PC-9 (cell line): ENCODE measurements around the gene CTIF. TPM values are rescaled to one million over a fixed set of nuclear protein-coding genes. Genes with fewer than 3 reads are reported as not detected.

Experiments used
- BruUV-seq: library from RNA; stranded (reverse); fragments of 400-500 nt; replicated peaks from 2 replicates; lab custom pipeline; 2021; lab: Mats Ljungman, UMichigan
- CTCF ChIA-PET: fragments of 300-600 bp; sonication (Branson Sonifier 250); formaldehyde crosslinking; loops from one replicate; lab custom pipeline; 2022; ENCODE audit warnings: antibody characterized with exemption; lab: Charles Lee
- POLR2A ChIA-PET: fragments of 300-600 bp; sonication (Branson Sonifier 250); formaldehyde crosslinking; loops from one replicate; lab custom pipeline; 2022; ENCODE audit warnings: antibody characterized with exemption; ENCODE audit not compliant: unreplicated experiment; lab: Charles Lee
- DNase-seq, 2 experiments: peaks; one replicate each; pipeline versions ENCODE4 v3.0.0 to v3.0.0-alpha.2; 2015 to 2022; ENCODE audit warnings: mixed read lengths in 1 of 2
- H2AFZ ChIP-seq: fragments of 200-600 bp; sonication (generic); 2 replicates; pipeline ENCODE4 v1.8.1; 2017; ENCODE audit warnings: antibody characterized with exemption
- H3F3A ChIP-seq: fragments of 200-600 bp; sonication (generic); 2 replicates; pipeline ENCODE4 v1.8.1; 2017; ENCODE audit warnings: antibody characterized with exemption, mild to moderate bottlenecking, low read depth; ENCODE audit not compliant: insufficient read depth
- H3K27ac ChIP-seq: fragments of 200-600 bp; sonication (generic); 2 replicates; pipeline ENCODE4 v1.6.1; 2016; ENCODE audit warnings: mixed run types
- H3K27me3 ChIP-seq: fragments of 200-600 bp; sonication (generic); 2 replicates; pipeline ENCODE4 v1.6.1; 2016; ENCODE audit warnings: low read depth, mixed run types; ENCODE audit not compliant: insufficient read depth
- H3K36me3 ChIP-seq: fragments of 200-600 bp; sonication (generic); 2 replicates; pipeline ENCODE4 v1.6.1; 2016; ENCODE audit warnings: low read depth, mixed run types
- H3K4me1 ChIP-seq: fragments of 200-600 bp; sonication (generic); replicated peaks from 2 replicates; pipeline ENCODE4 v1.6.1; 2016; ENCODE audit warnings: mixed run types; ENCODE audit not compliant: insufficient read depth
- H3K4me2 ChIP-seq: fragments of 200-600 bp; sonication (generic); 2 replicates; pipeline ENCODE4 v1.6.1; 2017; ENCODE audit warnings: mixed run types
- H3K4me3 ChIP-seq: fragments of 200-600 bp; sonication (generic); 2 replicates; pipeline ENCODE4 v1.6.1; 2016; ENCODE audit warnings: mixed run types
- H3K79me2 ChIP-seq: fragments of 200-600 bp; sonication (generic); 2 replicates; pipeline ENCODE4 v1.6.1; 2017; ENCODE audit warnings: low read depth, mixed run types
- H3K9me2 ChIP-seq: fragments of 200-600 bp; sonication (generic); 2 replicates; pipeline ENCODE4 v1.8.1; 2017; ENCODE audit warnings: mild to moderate bottlenecking; ENCODE audit not compliant: insufficient read depth
- H3K9me3 ChIP-seq: fragments of 200-600 bp; sonication (generic); 2 replicates; pipeline ENCODE4 v1.8.1; 2016; ENCODE audit warnings: low read depth; ENCODE audit not compliant: insufficient read depth
- H4K20me1 ChIP-seq: fragments of 200-600 bp; sonication (generic); 2 replicates; pipeline ENCODE4 v1.8.1; 2017; ENCODE audit not compliant: insufficient read depth
- CTCF ChIP-seq: fragments of 200-600 bp; sonication (generic); conservative IDR thresholded peaks from 2 replicates; pipeline ENCODE4 v1.6.1; 2017; ENCODE audit warnings: mixed run types, antibody characterized with exemption, mild to moderate bottlenecking, moderate library complexity
- EZH2 ChIP-seq: fragments of 200-600 bp; sonication (generic); IDR thresholded peaks from 2 replicates; pipeline ENCODE4 v1.8.0; 2017; ENCODE audit warnings: antibody characterized with exemption, low read depth
- intact Hi-C: fragments of 100-400 bp; cut with micrococcal nuclease; formaldehyde crosslinking; loops from one replicate; pipeline ENCODE4 v1.10.0; 2022; ENCODE audit not compliant: unreplicated experiment
- total RNA-seq: library from RNA; stranded (reverse); gene quantifications from 2 replicates; pipeline ENCODE4 v1.2.3, GENCODE V29; 2021

The CTIF gene
- total RNA-seq, 1 experiment from 2014 or later: 26.2 TPM

DNA sequence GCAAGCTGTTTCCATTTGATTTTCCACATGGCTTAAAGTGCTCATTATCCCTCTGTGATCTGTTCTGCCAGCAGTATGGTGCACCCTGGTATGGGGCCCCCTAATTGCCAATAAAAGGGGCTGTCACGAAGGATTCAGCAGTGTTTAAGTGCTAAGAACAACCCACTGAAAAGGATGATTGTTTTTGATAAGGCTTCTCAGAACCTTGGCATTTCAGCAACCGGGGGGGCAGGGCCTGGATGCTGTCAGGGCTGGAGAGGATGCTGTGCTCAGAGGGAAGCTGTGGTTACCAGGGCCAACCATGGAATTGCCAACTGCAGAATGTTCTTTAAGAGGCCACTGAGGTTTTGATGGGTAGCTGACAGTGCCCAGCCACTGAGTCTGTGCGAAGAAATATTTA, 117.8 kb downstream of the CTIF start:
- BruUV-seq: no TSS peak
- H3K4me3 ChIP-seq: no peak overlapping the region
- no peaks in the 10 kb centered on the region for H4K20me1 ChIP-seq
- H3K27ac ChIP-seq: no peak overlapping the region
- DNase-seq: no peak
- peaks cover 10% of the 10 kb centered on the region for H3K4me1 ChIP-seq
- H3K36me3 ChIP-seq: no peaks in the 10 kb centered on the region
- no peak for TF ChIP-seq CTCF
- TF ChIP-seq EZH2: no peak
- H3K9me2 ChIP-seq: no peaks in the 10 kb centered on the region
- no peaks in the 10 kb centered on the region for H3K27me3 ChIP-seq
- POLR2A ChIA-PET: no interaction called here
- H3F3A ChIP-seq: peaks cover 3% of the 10 kb centered on the region
- no peaks in the 10 kb centered on the region for H3K9me3 ChIP-seq
- H2AFZ ChIP-seq: no peak overlapping the region
- H3K4me2 ChIP-seq: no peak overlapping the region
- CTCF ChIA-PET: no interaction called here
- H3K79me2 ChIP-seq: no peaks in the 10 kb centered on the region
- intact Hi-C loops: no loop called here

DNA sequence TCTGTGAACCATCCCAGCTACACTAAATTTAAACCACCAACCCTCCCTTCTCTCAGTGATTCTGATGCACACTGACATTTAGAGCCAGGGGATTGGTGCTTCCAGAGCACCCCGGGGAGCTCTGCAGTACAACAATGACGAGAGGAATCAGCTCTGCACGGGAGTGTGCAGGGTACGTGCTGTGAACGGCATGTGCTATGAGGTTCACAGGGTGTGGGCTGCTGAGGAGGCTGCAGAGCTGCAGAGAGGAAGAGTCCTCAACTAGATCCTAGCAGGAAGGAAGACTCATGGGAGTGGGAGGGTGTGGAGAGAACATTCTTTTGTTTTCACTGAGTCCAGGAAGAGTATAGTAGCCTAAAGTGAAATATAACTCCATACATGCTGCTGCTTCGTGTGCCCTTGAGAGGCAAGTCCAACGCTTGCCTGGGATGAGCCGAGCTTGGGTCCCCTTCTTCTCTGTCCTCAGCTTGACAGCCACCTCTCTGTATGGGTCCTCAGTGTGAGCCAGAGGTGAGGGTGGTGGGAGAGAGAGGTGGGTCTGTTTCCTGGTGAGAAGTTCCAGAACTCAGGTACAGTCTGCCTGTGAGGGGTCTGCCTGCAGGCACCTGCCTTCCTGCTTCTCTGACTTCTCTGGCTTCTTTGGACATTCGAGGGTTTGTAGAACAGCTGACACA, 118.8 kb downstream of the CTIF start:
- BruUV-seq: no TSS peak
- H4K20me1 ChIP-seq: no peaks in the 10 kb centered on the region
- no peak overlapping the region for H3K4me3 ChIP-seq
- H3K27ac ChIP-seq: no peak overlapping the region
- no peaks in the 10 kb centered on the region for H3K9me2 ChIP-seq
- H3K36me3 ChIP-seq: no peaks in the 10 kb centered on the region
- no peaks in the 10 kb centered on the region for H3K27me3 ChIP-seq
- ChIA-PET CTCF (no interaction called here), POLR2A (no interaction called here)
- peaks cover 17% of the 10 kb centered on the region for H3K4me1 ChIP-seq
- no peaks in the 10 kb centered on the region for H3K9me3 ChIP-seq
- no peak for DNase-seq
- peaks cover 11% of the 10 kb centered on the region for H3F3A ChIP-seq
- H3K79me2 ChIP-seq: no peaks in the 10 kb centered on the region
- intact Hi-C loops: no loop called here
- no peak overlapping the region for H3K4me2 ChIP-seq
- TF ChIP-seq EZH2: no peak
- TF ChIP-seq CTCF: no peak
- H2AFZ ChIP-seq: no peak overlapping the region

DNA sequence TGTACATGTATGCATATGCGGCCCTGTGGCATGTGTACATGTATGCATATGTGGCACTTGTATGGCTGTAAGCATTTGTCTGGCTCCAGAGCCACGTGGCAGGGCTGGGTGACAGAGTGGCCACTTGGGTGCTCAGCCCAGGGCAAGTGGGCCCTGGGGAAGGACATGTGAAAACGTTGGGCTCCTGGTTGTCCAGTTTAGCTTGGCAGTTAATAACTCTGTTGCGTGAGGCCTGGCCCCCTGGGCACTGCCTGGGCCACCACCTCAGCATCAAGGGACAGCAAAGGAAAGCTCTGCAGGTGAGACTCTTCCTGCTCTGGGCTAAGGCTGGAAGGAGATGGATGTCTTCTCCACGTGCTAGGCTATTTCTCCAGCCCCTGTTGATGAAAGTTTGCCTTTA, 119.9 kb downstream of the CTIF start:
- Histone ChIP-seq H3K27ac (no peak overlapping the region), H3K9me2 (no peaks in the 10 kb centered on the region), H4K20me1 (no peaks in the 10 kb centered on the region), H3K79me2 (no peaks in the 10 kb centered on the region), H3K9me3 (no peaks in the 10 kb centered on the region), H2AFZ (no peak overlapping the region), H3K4me3 (no peak overlapping the region), H3K4me1 (peaks cover 29% of the 10 kb centered on the region), H3K4me2 (no peak overlapping the region), H3K27me3 (no peaks in the 10 kb centered on the region), H3K36me3 (no peaks in the 10 kb centered on the region), H3F3A (peaks cover 17% of the 10 kb centered on the region)
- intact Hi-C loops: no loop called here
- no peak for DNase-seq
- CTCF ChIA-PET: no interaction called here
- BruUV-seq: no TSS peak
- POLR2A ChIA-PET: interaction anchor here (0.6 kb wide), 1 partner anchor 420 kb away, joined by 3 read pairs; no protein-coding TSS in a partner anchor
- TF ChIP-seq CTCF (no peak), EZH2 (no peak)
